H1 (cell line): Measurements from ENCODE around the gene SH2D2A. TPM values are rescaled to one million over a fixed set of nuclear protein-coding genes. Genes with fewer than 3 reads are reported as not detected.

Source experiments
- CTCF ChIA-PET: fragments of 300-600 bp; sonication (Branson Sonifier 250); formaldehyde crosslinking; loops from one replicate; lab custom pipeline; 2021; ENCODE audit not compliant: partially characterized antibody; lab: Charles Lee
- POLR2A ChIA-PET: fragments of 300-600 bp; sonication (Branson Sonifier 250); formaldehyde crosslinking; loops from one replicate; lab custom pipeline; 2021; ENCODE audit warnings: inconsistent platforms; ENCODE audit not compliant: partially characterized antibody; lab: Charles Lee
- DNase-seq, 2 experiments: peaks; one replicate each; pipeline versions ENCODE4 v3.0.0 to v3.0.0-alpha.2; 2010 to 2022; ENCODE audit warnings: low spot score in 2 of 2, low read depth in 1 of 2, mixed read lengths in 1 of 2
- FAIRE-seq: peaks from 2 replicates; lab custom pipeline; 2011; peaks lifted over from hg19 to GRCh38; lab: Jason Lieb, UNC
- H2AFZ ChIP-seq: 2 replicates; pipeline ENCODE4 v1.8.1; 2012; ENCODE audit warnings: low read length, inconsistent platforms
- H2AK5ac ChIP-seq: 2 replicates; pipeline ENCODE4 v1.6.1; 2013; ENCODE audit warnings: low read depth, low read length
- H2BK120ac ChIP-seq: replicated peaks from 2 replicates; pipeline ENCODE3; 2013; ENCODE audit warnings: low read depth, low read length, inconsistent platforms
- H2BK12ac ChIP-seq: 2 replicates; pipeline ENCODE4 v1.6.1; 2013; ENCODE audit warnings: low read depth, low read length
- H2BK15ac ChIP-seq: 2 replicates; pipeline ENCODE4 v1.6.1; 2013; ENCODE audit warnings: low read length
- H2BK20ac ChIP-seq: 2 replicates; pipeline ENCODE4 v1.6.1; 2013; ENCODE audit warnings: low read length
- H2BK5ac ChIP-seq: 2 replicates; pipeline ENCODE4 v1.6.1; 2013; ENCODE audit warnings: low read depth, low read length
- H3K14ac ChIP-seq: 2 replicates; pipeline ENCODE4 v1.6.1; 2013; ENCODE audit warnings: inconsistent platforms; ENCODE audit not compliant: insufficient read length
- H3K18ac ChIP-seq: 2 replicates; pipeline ENCODE4 v1.6.1; 2013; ENCODE audit warnings: low read length; ENCODE audit errors: extremely low read depth
- H3K23ac ChIP-seq: 2 replicates; pipeline ENCODE4 v1.6.1; 2013; ENCODE audit warnings: inconsistent platforms; ENCODE audit not compliant: insufficient read length
- H3K23me2 ChIP-seq: 2 replicates; pipeline ENCODE4 v1.6.1; 2013; ENCODE audit warnings: low read depth, low read length
- H3K27ac ChIP-seq: 2 replicates; pipeline ENCODE4 v1.6.1; 2011; ENCODE audit warnings: low read depth, low read length, inconsistent platforms
- H3K27me3 ChIP-seq, 4 experiments: replicated peaks in 1 of 4; 1 replicate in 1 of 4; 2 replicates in 3 of 4; pipeline versions ENCODE4 v1.6.1 to v1.8.1; 2011 to 2013; ENCODE audit warnings: low read length in 3 of 4, mild to moderate bottlenecking in 3 of 4, inconsistent platforms in 2 of 4, mixed read lengths in 2 of 4, moderate library complexity in 1 of 4; ENCODE audit not compliant: control insufficient read depth in 3 of 4, insufficient read depth in 3 of 4; ENCODE audit errors: extremely low read depth in 1 of 4
- H3K36me3 ChIP-seq, 4 experiments: 2 replicates each; pipeline versions ENCODE4 v1.6.1 to v1.8.1; 2011 to 2013; ENCODE audit warnings: mild to moderate bottlenecking in 4 of 4, low read length in 3 of 4, moderate library complexity in 2 of 4, control low read depth in 1 of 4, inconsistent platforms in 1 of 4; ENCODE audit not compliant: insufficient read depth in 4 of 4, control insufficient read depth in 2 of 4
- H3K4ac ChIP-seq: replicated peaks from 2 replicates; pipeline ENCODE3; 2013; ENCODE audit warnings: low read length, low read depth, mixed read lengths, inconsistent platforms; ENCODE audit not compliant: insufficient read length
- H3K4me1 ChIP-seq, 4 experiments: replicated peaks in 1 of 4; 1 replicate in 1 of 4; 2 replicates in 3 of 4; pipeline versions ENCODE4 v1.6.1 to v1.8.1; 2011 to 2013; ENCODE audit warnings: low read length in 3 of 4, inconsistent platforms in 2 of 4, mixed read lengths in 1 of 4; ENCODE audit not compliant: insufficient read depth in 4 of 4, control insufficient read depth in 3 of 4
- H3K4me2 ChIP-seq, 2 experiments: 2 replicates each; pipeline versions ENCODE4 v1.6.1 to v1.8.1; 2011 to 2013; ENCODE audit warnings: low read depth in 2 of 2, low read length in 2 of 2, control low read depth in 1 of 2, inconsistent platforms in 1 of 2, mild to moderate bottlenecking in 1 of 2; ENCODE audit not compliant: insufficient read depth in 1 of 2
- H3K4me3 ChIP-seq, 4 experiments: fragments of 200-600, 300-600 bp in 1 of 4; sonication (generic), shearing (Covaris generic), sonication (Bioruptor Twin) in 1 of 4; 2 replicates each; pipeline versions ENCODE4 v1.5.1 to v1.8.1; 2011 to 2016; ENCODE audit warnings: low read length in 4 of 4, low read depth in 3 of 4, control low read depth in 2 of 4, inconsistent platforms in 2 of 4, mild to moderate bottlenecking in 2 of 4, mixed read lengths in 1 of 4, moderate library complexity in 1 of 4; ENCODE audit not compliant: insufficient read depth in 2 of 4; ENCODE audit errors: extremely low read depth in 1 of 4
- H3K56ac ChIP-seq: replicated peaks from 2 replicates; pipeline ENCODE3; 2013; ENCODE audit warnings: low read depth, mild to moderate bottlenecking, mixed read lengths, low read length, inconsistent platforms; ENCODE audit not compliant: insufficient read length
- H3K79me1 ChIP-seq: 2 replicates; pipeline ENCODE4 v1.6.1; 2013; ENCODE audit warnings: low read depth, low read length, control low read depth
- H3K79me2 ChIP-seq, 2 experiments: 2 replicates each; pipeline versions ENCODE4 v1.6.1 to v1.8.1; 2012 to 2013; ENCODE audit warnings: low read length in 2 of 2, mild to moderate bottlenecking in 2 of 2, inconsistent platforms in 1 of 2; ENCODE audit not compliant: insufficient read depth in 2 of 2, control insufficient read depth in 1 of 2
- H3K9ac ChIP-seq, 4 experiments: replicated peaks in 1 of 4; 1 replicate in 1 of 4; 2 replicates in 3 of 4; pipeline versions ENCODE4 v1.6.1 to v1.8.1; 2011 to 2013; ENCODE audit warnings: low read depth in 3 of 4, low read length in 3 of 4, control low read depth in 2 of 4, mild to moderate bottlenecking in 2 of 4, moderate library complexity in 2 of 4, inconsistent platforms in 1 of 4; ENCODE audit errors: extremely low read depth in 1 of 4
- H3K9me3 ChIP-seq, 2 experiments: 2 replicates each; pipeline versions ENCODE4 v1.6.1 to v1.8.1; 2012 to 2013; ENCODE audit warnings: mild to moderate bottlenecking in 2 of 2, moderate library complexity in 2 of 2, control low read depth in 1 of 2, inconsistent platforms in 1 of 2, low read depth in 1 of 2, low read length in 1 of 2, mixed read lengths in 1 of 2; ENCODE audit not compliant: insufficient read depth in 2 of 2
- H4K20me1 ChIP-seq, 2 experiments: replicated peaks in 1 of 2; 2 replicates each; pipeline versions ENCODE3 to v1.8.1; 2011 to 2013; ENCODE audit warnings: inconsistent platforms in 2 of 2, low read length in 2 of 2, mild to moderate bottlenecking in 1 of 2; ENCODE audit not compliant: insufficient read depth in 2 of 2, control insufficient read depth in 1 of 2
- H4K5ac ChIP-seq: 2 replicates; pipeline ENCODE4 v1.6.1; 2013; ENCODE audit warnings: low read length, low read depth, mixed read lengths, inconsistent platforms; ENCODE audit not compliant: insufficient read length
- H4K8ac ChIP-seq: 2 replicates; pipeline ENCODE4 v1.8.0; 2013; ENCODE audit warnings: mild to moderate bottlenecking, moderate library complexity, low read length, inconsistent platforms; ENCODE audit not compliant: insufficient read depth; ENCODE audit errors: extremely low read depth
- H4K91ac ChIP-seq: replicated peaks from 2 replicates; pipeline ENCODE3; 2013; ENCODE audit warnings: low read length, mixed read lengths, inconsistent platforms; ENCODE audit not compliant: insufficient read length
- ATF2 ChIP-seq: IDR thresholded peaks from 2 replicates; pipeline ENCODE4 v1.6.1; 2012; ENCODE audit warnings: low read length, inconsistent platforms
- ATF3 ChIP-seq: IDR thresholded peaks from 2 replicates; pipeline ENCODE4 v1.6.1; 2011; ENCODE audit warnings: low read depth, mild to moderate bottlenecking, low read length; ENCODE audit not compliant: insufficient read depth
- CHD2 ChIP-seq: IDR thresholded peaks from 2 replicates; pipeline ENCODE4 v1.6.1; 2012; ENCODE audit warnings: low read length, improper control_type of control experiment
- CTBP2 ChIP-seq: IDR thresholded peaks from 2 replicates; pipeline ENCODE4 v1.7.0; 2011; ENCODE audit warnings: borderline replicate concordance, mild to moderate bottlenecking, moderate library complexity, mixed read lengths, low read length; ENCODE audit not compliant: insufficient read depth, insufficient read length
- EZH2 ChIP-seq: fragments of 200-600 bp; sonication (generic); IDR thresholded peaks from 2 replicates; pipeline ENCODE4 v1.7.1; 2012; ENCODE audit warnings: low read depth, mild to moderate bottlenecking, moderate library complexity, low read length, inconsistent platforms; ENCODE audit not compliant: severe bottlenecking
- JUND ChIP-seq: IDR thresholded peaks from 2 replicates; pipeline ENCODE4 v1.6.1; 2011; ENCODE audit warnings: mild to moderate bottlenecking, improper control_type of control experiment, low read length
- POLR2AphosphoS5 ChIP-seq: IDR thresholded peaks from 2 replicates; pipeline ENCODE4 v1.6.1; 2011; ENCODE audit warnings: low read depth, low read length
- SRF ChIP-seq: IDR thresholded peaks from 2 replicates; pipeline ENCODE4 v1.6.1; 2011; ENCODE audit warnings: mild to moderate bottlenecking, low read depth, low read length, moderate library complexity
- SUZ12 ChIP-seq: fragments of 200-600 bp; sonication (generic); IDR thresholded peaks from 2 replicates; pipeline ENCODE4 v1.6.1; 2012; ENCODE audit warnings: mild to moderate bottlenecking, inconsistent platforms, low read length, moderate library complexity, mixed read lengths
- ZNF274 ChIP-seq: IDR thresholded peaks from 2 replicates; pipeline ENCODE4 v1.7.0; 2012; ENCODE audit warnings: low read length, borderline replicate concordance; ENCODE audit errors: extremely low read depth
- WGBS, 2 experiments: shearing (Covaris generic) in 1 of 2; methylation state at CpG; one replicate each; pipeline versions ENCODE4 v1.1.6 to v1.1.7; 2013 to 2015; ENCODE audit warnings: low lambda C conversion rate in 2 of 2, mixed read lengths in 2 of 2, inconsistent platforms in 1 of 2, low coverage in 1 of 2, missing lambda C conversion rate in 1 of 2; ENCODE audit not compliant: insufficient replicate concordance in 2 of 2, insufficient coverage in 1 of 2, insufficient read length in 1 of 2; ENCODE audit errors: extremely low coverage in 1 of 2, missing lambda C conversion rate in 1 of 2; 5-methylcytosine and 5-hydroxymethylcytosine counted together
- polyA plus RNA-seq, 7 experiments: library from polyadenylated mRNA; depleted of rRNA in 3 of 7; stranded (reverse) in 5 of 7; unstranded in 2 of 7; fragments of >200 nt in 5 of 7; fragments of 200-250 nt in 2 of 7; gene quantifications; 1 replicate in 5 of 7; 2 replicates in 1 of 7; 4 replicates in 1 of 7; pipeline versions ENCODE4 v1.2.1 to v1.2.3, GENCODE V29; 2011 to 2013; ENCODE audit warnings: missing spikeins in 2 of 7, mixed read lengths in 2 of 7
- total RNA-seq: library from RNA; stranded (reverse); fragmentation: NEBNext Ultra II Directional; extraction: Animal tissue kit (Norgen Biotek cat#: 25700); gene quantifications from 2 replicates; pipeline ENCODE4 v1.2.1, GENCODE V29; 2021

The SH2D2A gene
- total and polyA plus RNA-seq, 2 of the 8 experiments (the other 6 are each of a cell fraction or from before 2014, with no cell fraction given) = 3.3 to 7.9 TPM

GRCh38 chr1:156786640-156787039, 30.0 kb downstream of the SH2D2A start:
- Histone ChIP-seq H3K14ac (no peak overlapping the region), H2BK12ac (no peak overlapping the region), H3K79me1 (peaks cover 3% of the 10 kb centered on the region), H3K4me3 (no peak overlapping the region), H2AFZ (no peak overlapping the region), H3K23ac (no peak overlapping the region), H2AK5ac (no peak overlapping the region), H3K79me2 (peaks cover 0 to 14% of the 10 kb centered on the region in 2 experiments; a peak in 2 of 4 replicates), H2BK15ac (no peak overlapping the region), H2BK120ac (no peak overlapping the region), H4K5ac (no peak overlapping the region), H3K56ac (no peak overlapping the region), H4K8ac (no peak overlapping the region), H3K4ac (no peak overlapping the region), H2BK20ac (no peak overlapping the region), H4K91ac (no peak overlapping the region), H3K18ac (no peak overlapping the region), H2BK5ac (no peak overlapping the region), H3K4me2 (no peak overlapping the region), H3K27ac (no peak overlapping the region), H3K27me3 (no peaks in the 10 kb centered on the region), H3K23me2 (no peaks in the 10 kb centered on the region), H3K9ac (no peak overlapping the region), H4K20me1 (peaks cover 4 to 13% of the 10 kb centered on the region in 2 experiments), H3K9me3 (no peaks in the 10 kb centered on the region), H3K36me3 (peaks cover 11 to 63% (median 40%) of the 10 kb centered on the region in 4 experiments), H3K4me1 (no peaks in the 10 kb centered on the region)
- FAIRE-seq (no peak), DNase-seq (no peak)
- 93% methylated on average over 10 of the region's 10 CpGs; no CpG with 5 or more reads in 1 of the 2 experiments for WGBS, 2 experiments
- POLR2A ChIA-PET = interaction anchor here (2.6 kb wide), 1 partner anchor 14 kb away, joined by 8 read pairs; no protein-coding TSS in a partner anchor
- CTCF ChIA-PET = interaction anchor here (0.9 to 3.8 kb wide), 4 partner anchors 10 to 109 kb away, joined by 3 to 15 read pairs (median 8); partner anchors contain the start of gene METTL25B
- no peak for TF ChIP-seq SUZ12
- TF ChIP-seq ZNF274 = no peak
- TF ChIP-seq ATF2 = no peak
- TF ChIP-seq EZH2 = no peak
- no peak for TF ChIP-seq POLR2AphosphoS5
- TF ChIP-seq JUND = no peak
- no peak for TF ChIP-seq CHD2
- TF ChIP-seq SRF = no peak
- no peak for TF ChIP-seq ATF3
- no peak for TF ChIP-seq CTBP2
